SH-SY5Y (cell line): ENCODE data around the gene RNF157.

ENCODE experiments used
- GATA2 ChIP-seq: IDR thresholded peaks from 2 replicates; pipeline ENCODE4 v1.6.1; 2011; ENCODE audit warnings: mild to moderate bottlenecking, low read depth, low read length
- GATA3 ChIP-seq: IDR thresholded peaks from 2 replicates; pipeline ENCODE4 v1.6.1; 2011; ENCODE audit warnings: low read depth, mild to moderate bottlenecking, low read length, moderate library complexity

DNA sequence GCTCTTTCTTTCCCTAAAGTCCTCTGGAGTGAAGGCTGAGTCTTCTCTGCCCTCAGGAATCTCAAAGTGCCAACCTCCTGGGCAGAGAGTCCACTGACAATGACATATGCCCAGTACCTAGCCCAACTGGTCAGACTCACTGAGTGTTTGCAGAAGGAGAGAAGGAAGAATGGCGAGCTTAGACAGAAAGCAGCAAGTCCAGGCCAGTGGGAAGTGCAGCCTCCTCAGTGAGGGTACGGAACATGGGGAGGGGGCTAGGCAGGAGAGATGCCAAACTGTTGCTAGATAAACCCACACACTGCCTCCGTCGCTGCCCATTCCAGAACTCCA lies 137.4 kb downstream of the RNF157 start:
- TF ChIP-seq GATA2, result no peak
- no peak for TF ChIP-seq GATA3
